NCI-H187 (cell line): ENCODE data around the gene CACNG5.

Experiments used
- DNase-seq, 2 experiments: peaks; one replicate each; lab custom pipeline; 2025; lab: John Stamatoyannopoulos, UW

The CACNG5 gene

DNA sequence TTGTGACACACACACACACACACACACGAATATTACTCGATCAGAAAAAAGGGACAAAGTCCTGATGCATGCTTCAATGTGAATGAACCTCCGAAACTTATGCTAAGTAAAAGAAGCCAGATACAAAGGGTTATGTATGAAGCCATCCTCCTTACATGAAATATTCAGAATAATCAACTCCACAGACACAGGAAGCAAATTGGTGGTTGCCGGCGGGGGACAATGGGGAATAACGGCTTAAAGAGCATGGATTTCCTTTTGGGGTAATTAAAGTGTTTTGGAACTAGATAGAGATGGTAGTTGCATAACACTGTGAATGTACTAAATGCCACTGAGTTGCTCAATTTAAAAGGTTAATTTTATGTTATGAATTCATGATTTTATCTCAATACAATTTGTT lies 8.1 kb upstream of the CACNG5 start:
- no peak for DNase-seq

GRCh38 chr17:66829386-66829864 lies 5.5 kb upstream of the CACNG5 start:
- no peak for DNase-seq

GRCh38 chr17:66829883-66830282 lies 5.0 kb upstream of the CACNG5 start:
- DNase-seq: no peak

DNA sequence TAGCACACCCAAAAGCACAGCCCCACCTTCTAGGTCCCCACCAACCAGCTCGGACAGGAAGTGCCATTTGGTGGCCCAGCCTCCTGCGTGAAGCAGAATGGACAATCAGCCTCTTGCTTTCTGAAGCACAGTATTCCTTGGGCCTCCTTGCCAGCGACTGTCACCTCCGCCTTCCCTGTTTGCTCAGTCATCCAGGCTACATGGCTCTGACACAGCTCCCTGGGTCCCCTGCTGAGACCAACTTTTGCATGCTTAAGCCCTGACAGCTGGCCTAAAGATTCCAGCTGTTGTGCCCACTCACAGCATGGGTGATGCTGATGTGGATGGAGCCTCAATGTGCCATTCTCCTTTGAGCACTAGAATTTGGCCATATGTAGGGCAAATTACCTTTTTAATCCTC lies 4.5 kb upstream of the CACNG5 start:
- no peak for DNase-seq

- DNase-seq: no peak
Observed at GRCh38 chr17:66831383-66832210, 3.3 kb upstream of the CACNG5 start.

DNA sequence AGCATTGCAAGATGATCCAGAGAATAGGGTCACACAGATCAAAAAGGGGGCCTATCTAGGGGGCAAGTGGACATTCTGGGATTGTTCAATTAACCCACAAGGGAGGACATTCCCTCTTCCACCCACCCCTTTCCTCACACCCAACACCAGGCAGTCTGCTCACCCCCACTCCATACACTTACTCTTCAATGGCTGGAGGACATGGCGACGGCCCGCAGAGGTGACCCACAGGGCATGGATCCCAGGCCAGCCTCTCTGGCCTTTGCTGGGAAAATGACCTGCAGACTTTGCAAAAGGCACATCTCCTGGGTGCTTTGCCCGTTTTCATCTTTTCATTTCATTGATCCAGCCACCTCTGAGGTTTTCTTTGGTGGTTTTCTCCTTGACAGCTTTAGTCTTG lies 1.7 kb upstream of the CACNG5 start:
- DNase-seq: no peak

DNA sequence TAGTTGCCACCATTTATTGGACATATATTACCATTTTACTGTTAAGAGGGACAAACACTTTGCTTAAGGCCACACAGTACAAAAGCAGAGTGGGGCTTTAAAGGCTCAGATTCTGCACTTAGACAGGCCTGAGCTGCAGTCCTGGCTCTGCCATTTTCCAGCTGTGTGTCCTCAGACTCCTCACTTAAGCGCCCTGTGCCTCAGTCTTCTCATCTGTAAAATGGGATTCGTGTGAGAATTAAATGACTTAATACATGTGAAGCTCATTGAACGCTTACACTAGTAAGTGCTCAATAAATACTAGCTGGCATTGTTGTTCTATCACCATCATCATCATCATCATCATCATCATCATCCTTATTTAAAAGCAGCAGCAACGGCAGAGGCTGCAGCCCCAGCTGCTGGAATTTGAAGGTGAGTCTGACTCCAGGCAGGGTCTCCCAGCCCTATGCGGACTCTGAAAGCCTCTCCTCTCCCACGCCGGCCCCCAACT lies 445 bp upstream of the CACNG5 start:
- no peak for DNase-seq

DNA sequence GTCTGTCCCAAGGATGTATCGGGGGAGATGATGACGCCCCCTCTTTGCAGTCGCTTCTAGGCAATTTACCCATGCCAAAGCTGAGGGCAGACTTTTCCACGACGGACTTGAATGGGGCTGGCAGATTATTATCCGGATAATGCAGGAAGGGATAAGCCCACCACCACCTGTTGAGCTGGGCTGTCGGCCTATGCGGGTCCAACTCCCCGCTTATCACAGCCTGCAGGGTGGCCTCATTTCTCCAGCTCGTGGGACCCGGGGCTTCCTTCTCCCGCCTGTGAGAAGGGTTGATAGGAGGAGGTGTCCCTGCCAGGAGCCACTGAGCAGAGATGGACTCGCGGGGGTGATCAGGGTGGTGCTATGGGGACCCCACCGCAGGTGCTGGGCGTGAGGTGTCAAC lies 559 bp downstream of the CACNG5 start:
- no peak for DNase-seq

GRCh38 chr17:66836063-66837005 lies 1.4 kb downstream of the CACNG5 start:
- DNase-seq: no peak

DNA sequence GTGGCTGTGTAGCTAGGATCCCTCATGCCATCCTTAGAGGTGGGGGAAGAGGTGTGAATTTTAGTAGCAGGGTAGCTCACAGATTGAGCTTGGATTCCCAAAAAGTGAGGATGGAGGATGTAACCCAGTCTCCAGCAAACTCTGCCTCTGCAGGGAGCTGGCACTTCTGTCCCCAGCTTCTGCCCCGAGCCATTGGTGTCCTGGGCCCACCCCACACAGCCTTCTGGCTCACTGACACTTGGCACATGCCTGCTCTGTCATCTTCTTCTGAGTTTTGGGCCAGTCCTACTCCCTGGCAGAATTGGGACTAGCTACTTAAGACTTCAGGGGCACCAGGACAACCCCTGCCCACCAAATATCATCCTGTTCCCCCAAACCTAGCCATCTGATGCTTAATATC lies 2.3 kb downstream of the CACNG5 start:
- DNase-seq: no peak

- DNase-seq: no peak
Observed at GRCh38 chr17:66837885-66838665, 3.2 kb downstream of the CACNG5 start.

DNA sequence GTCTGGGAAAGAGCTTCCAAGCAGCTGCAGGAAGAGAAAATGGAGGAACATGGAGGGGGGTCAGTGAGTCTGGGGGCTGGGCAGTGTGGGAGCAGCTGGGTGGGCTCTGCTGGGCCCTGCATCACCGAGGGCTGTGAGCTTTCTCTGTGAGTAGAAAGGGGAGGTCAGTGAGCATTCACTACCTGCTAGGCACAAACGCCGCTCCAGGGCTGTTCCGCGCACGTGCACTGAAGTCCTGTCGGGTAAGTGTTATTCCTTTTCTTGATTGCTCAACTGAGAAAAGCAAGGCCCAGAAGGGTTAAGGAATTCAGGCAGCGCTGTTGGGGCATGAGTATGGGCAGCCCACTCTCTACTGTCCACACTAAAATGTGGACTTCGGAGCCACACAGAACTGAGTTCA lies 4.7 kb downstream of the CACNG5 start:
- DNase-seq: no peak

DNA sequence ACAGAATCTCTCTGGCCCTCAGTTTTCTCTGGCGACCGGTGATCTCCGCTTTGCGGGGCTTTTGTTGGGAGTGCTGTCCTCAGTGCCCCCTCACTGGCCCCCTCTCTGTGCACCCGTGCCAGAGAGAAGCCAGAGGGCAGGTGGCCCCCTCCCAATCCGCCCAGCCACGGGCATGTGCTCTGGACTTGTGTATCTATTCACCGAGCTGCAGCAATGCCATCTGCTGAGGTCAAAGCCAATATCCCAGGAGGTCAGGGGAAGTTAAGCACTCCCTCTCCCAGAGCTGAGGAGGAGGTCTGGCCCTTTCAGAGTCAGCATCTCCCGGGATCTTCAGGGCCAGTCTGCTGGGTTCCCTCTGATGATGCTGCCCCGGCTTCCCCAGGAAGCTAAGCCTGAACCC lies 5.1 kb downstream of the CACNG5 start:
- DNase-seq: no peak

GRCh38 chr17:66841328-66841727 lies 6.4 kb downstream of the CACNG5 start:
- DNase-seq: no peak

- no peak for DNase-seq
Observed at GRCh38 chr17:66841744-66842143, 6.8 kb downstream of the CACNG5 start.

DNA sequence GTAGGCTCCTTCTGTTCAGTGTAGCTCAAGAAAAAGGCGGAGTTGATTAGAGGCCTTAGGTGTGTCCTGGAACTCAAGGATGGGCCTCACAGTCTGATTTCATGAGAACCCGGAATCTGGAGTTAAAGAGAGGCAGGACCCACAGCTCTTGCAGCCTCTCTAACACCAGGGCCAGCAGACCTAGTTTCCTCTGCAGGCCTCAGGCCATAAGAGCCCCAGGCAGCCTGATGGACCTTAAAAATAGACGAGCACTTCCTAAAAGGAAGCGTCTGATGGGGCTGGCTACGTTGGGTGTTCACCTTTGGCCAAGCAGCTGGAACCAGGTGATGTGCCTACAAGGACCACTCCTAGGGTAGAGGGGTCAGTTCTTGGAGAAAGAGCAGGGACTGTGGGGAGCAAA lies 7.6 kb downstream of the CACNG5 start:
- DNase-seq: no peak

- no peak for DNase-seq
Observed at GRCh38 chr17:66842959-66843358, 8.0 kb downstream of the CACNG5 start.

DNA sequence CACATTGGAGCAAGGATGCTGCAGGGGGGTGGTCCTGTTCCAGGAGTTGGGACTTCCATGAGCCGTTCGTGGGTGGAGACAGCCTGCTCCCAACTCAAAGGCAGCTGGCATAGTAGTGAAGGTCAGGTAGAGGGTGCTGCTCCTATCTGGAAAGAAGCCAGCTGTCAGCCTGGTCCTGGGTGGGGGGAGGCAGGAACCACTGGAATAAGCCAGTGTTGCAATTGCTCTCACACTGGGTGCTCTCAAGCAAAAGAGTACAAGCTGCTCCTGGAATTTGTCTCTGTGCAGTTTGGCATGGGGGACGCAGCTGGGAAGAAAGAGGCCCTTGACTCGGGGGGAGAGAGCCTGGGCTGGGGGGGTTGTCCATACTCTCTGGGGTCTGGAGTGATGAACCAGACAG lies 8.7 kb downstream of the CACNG5 start:
- no peak for DNase-seq

DNA sequence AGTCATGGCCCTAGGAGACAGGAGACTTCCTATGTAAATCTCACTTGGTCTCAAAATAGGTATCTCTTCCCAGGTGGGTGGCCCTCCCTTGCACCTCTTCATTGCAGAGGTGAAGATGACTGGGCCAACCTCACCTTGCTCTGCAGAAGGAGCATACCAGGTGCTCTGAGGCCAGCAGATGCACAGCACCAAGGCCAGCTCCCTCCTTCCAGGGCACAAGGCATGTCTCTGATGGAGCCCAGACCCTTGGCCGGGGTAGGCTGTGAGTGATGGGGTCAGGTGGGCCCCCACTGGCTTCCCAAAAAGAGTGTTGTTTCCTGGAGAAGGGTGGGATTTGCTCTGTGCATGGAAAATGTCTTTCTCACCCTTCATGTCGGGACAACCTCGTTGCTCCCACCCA lies 12.8 kb downstream of the CACNG5 start:
- DNase-seq: no peak

- no peak for DNase-seq
Observed at GRCh38 chr17:66848496-66848895, 13.6 kb downstream of the CACNG5 start.

DNA sequence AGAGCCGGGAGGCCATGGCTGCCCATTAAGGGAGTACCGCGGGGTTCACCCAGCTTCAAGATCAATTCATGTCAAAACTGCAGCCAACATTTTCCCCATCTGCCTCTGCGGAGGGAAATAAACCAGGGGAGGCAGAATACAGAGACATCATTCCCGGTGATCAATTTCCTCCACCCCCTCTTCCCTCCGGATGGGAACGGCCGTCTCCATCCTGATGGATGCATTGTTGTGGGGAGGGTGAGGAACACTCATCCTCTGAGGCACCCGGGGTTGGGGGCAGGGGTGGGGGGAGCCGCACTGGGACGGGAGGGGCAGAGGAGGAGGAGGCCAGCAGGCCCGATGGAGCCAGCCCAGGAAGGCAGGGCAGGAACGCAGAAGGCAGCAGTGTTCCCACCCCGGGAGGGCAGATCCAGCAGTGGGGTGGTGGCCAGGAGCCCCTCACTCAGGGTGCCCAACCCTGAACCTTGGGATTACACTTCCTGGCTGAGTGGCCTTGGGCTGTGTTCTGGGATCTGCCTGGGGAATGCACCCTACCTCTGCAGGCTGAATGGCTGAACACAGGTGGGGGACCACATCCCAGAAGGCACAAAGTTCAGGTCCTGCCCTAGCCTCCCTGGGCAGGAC lies 14.2 kb downstream of the CACNG5 start:
- DNase-seq: no peak
